HepG2 (cell line): ENCODE measurements around the gene MALRD1. TPM values are rescaled to one million over a fixed set of nuclear protein-coding genes. Genes with fewer than 3 reads are reported as not detected.

Experiments
- ATAC-seq: fragments of 200-7000 bp; cut with Tn5 transposase; 3 replicates; pipeline ENCODE4 v1.9.1; 2020; ENCODE audit warnings: mild to moderate bottlenecking, moderate library complexity
- BruUV-seq: library from RNA; stranded (reverse); fragments of 400-500 nt; replicated peaks from 2 replicates; lab custom pipeline; 2021; lab: Mats Ljungman, UMichigan
- CTCF ChIA-PET: fragments of 300-600 bp; formaldehyde crosslinking; extraction: SDS; loops from one replicate; lab custom pipeline; 2021; ENCODE audit warnings: low total read pairs, inconsistent platforms, low intra/inter-chr PET ratio; lab: Yijun Ruan, JAX
- POLR2A ChIA-PET: fragments of 350-600 bp; sonication (Branson Sonifier 250); formaldehyde crosslinking; loops from one replicate; lab custom pipeline; 2020; ENCODE audit warnings: antibody characterized with exemption, inconsistent platforms; lab: Yijun Ruan, JAX
- DNase-seq: peaks from one replicate; pipeline ENCODE4 v3.0.0-alpha.2; 2015; ENCODE audit warnings: low spot score
- FAIRE-seq: peaks from 3 replicates; lab custom pipeline; 2011; peaks lifted over from hg19 to GRCh38; lab: Jason Lieb, UNC
- H2AFZ ChIP-seq: one replicate; pipeline ENCODE4 v1.6.1; 2011; ENCODE audit warnings: low read length, inconsistent platforms
- H3K27ac ChIP-seq: fragments of 300-600 bp; 3 replicates; pipeline ENCODE4 v1.8.0; 2011; ENCODE audit warnings: mixed run types, mild to moderate bottlenecking, mixed read lengths, low read length, inconsistent platforms; ENCODE audit not compliant: insufficient read depth; ENCODE audit errors: extremely low read length
- H3K27me3 ChIP-seq, 2 experiments: fragments of 200-600 bp in 1 of 2; 2 replicates in 1 of 2; 3 replicates in 1 of 2; pipeline versions ENCODE4 v1.6.0 to v1.8.0; 2011; ENCODE audit warnings: low read length in 2 of 2, mild to moderate bottlenecking in 2 of 2, moderate library complexity in 2 of 2, inconsistent platforms in 1 of 2; ENCODE audit not compliant: insufficient read depth in 2 of 2, control insufficient read depth in 1 of 2
- H3K36me3 ChIP-seq, 2 experiments: fragments of 200-600 bp in 1 of 2; replicated peaks in 1 of 2; 2 replicates in 1 of 2; 3 replicates in 1 of 2; pipeline versions ENCODE4 v1.5.1 to v1.8.0; 2011; ENCODE audit warnings: low read length in 2 of 2, inconsistent platforms in 1 of 2; ENCODE audit not compliant: insufficient read depth in 2 of 2, control insufficient read depth in 1 of 2
- H3K4me1 ChIP-seq: 2 replicates; pipeline ENCODE4 v1.5.1; 2012; ENCODE audit warnings: low read length, inconsistent platforms; ENCODE audit not compliant: insufficient read depth
- H3K4me2 ChIP-seq: 2 replicates; pipeline ENCODE4 v1.6.0; 2011; ENCODE audit warnings: low read depth, low read length, inconsistent platforms
- H3K4me3 ChIP-seq, 3 experiments: fragments of 200-600 bp in 1 of 3; sonication (generic), shearing (Covaris generic) in 1 of 3; replicated peaks in 1 of 3; 2 replicates each; pipeline ENCODE4 v1.5.1; 2011 to 2016; ENCODE audit warnings: low read length in 3 of 3, inconsistent platforms in 2 of 3, low read depth in 2 of 3, mild to moderate bottlenecking in 2 of 3, control low read depth in 1 of 3, mixed read lengths in 1 of 3; ENCODE audit not compliant: insufficient read depth in 1 of 3
- H3K79me2 ChIP-seq: one replicate; pipeline ENCODE4 v1.6.1; 2011; ENCODE audit warnings: low read length, inconsistent platforms; ENCODE audit not compliant: insufficient read depth
- H3K9ac ChIP-seq: 2 replicates; pipeline ENCODE4 v1.6.0; 2011; ENCODE audit warnings: mild to moderate bottlenecking, low read depth, low read length, inconsistent platforms; ENCODE audit not compliant: insufficient read depth
- H3K9me3 ChIP-seq: 2 replicates; pipeline ENCODE4 v1.5.1; 2012; ENCODE audit warnings: mild to moderate bottlenecking, low read length
- H4K20me1 ChIP-seq: 2 replicates; pipeline ENCODE4 v1.6.0; 2011; ENCODE audit warnings: inconsistent platforms, mild to moderate bottlenecking, low read length, moderate library complexity; ENCODE audit not compliant: insufficient read depth
- HMG20A ChIP-seq: IDR thresholded peaks from 2 replicates; pipeline ENCODE4 v1.6.1; 2016; ENCODE audit warnings: borderline replicate concordance
- MIER2 ChIP-seq: IDR thresholded peaks from 2 replicates; pipeline ENCODE4 v1.6.1; 2016; ENCODE audit warnings: missing biosample characterization, missing genetic modification reagents
- POLR2G ChIP-seq: fragments of 200-400 bp; formaldehyde crosslinking; IDR thresholded peaks from 2 replicates; pipeline ENCODE4 v1.6.1; 2018; ENCODE audit warnings: mild to moderate bottlenecking, low read depth, low read length, moderate library complexity
- ZNF3 ChIP-seq: IDR thresholded peaks from 2 replicates; pipeline ENCODE4 v1.7.0; 2017; ENCODE audit warnings: inconsistent platforms
- WGBS: methylation state at CpG from one replicate; pipeline ENCODE4 v1.1.6; 2017; ENCODE audit warnings: low lambda C conversion rate; 5-methylcytosine and 5-hydroxymethylcytosine counted together
- in situ Hi-C: cut with HindIII; loops from 2 replicates; pipeline ENCODE4 v1.10.0; 2017; ENCODE audit warnings: low pct_unique_long_range_greater_than_20kb; ENCODE audit not compliant: extremely low pct_ligation_motif_present
- intact Hi-C: fragments of 100-400 bp; cut with micrococcal nuclease; formaldehyde crosslinking; loops from one replicate; pipeline ENCODE4 v1.10.0; 2022; ENCODE audit not compliant: unreplicated experiment
- polyA plus RNA-seq, 8 experiments: library from polyadenylated mRNA; depleted of rRNA in 3 of 8; stranded (reverse) in 7 of 8; unstranded in 1 of 8; fragments of >200 nt; fragmentation: Illumina TruSeq in 4 of 8; extraction: Trizol in 4 of 8; gene quantifications; 2 replicates each; pipeline versions ENCODE4 v1.2.1 to v1.2.3, GENCODE V29; 2011 to 2016; ENCODE audit warnings: low read depth in 4 of 8, missing spikeins in 1 of 8, mixed read lengths in 1 of 8; ENCODE audit not compliant: insufficient read depth in 1 of 8
- total RNA-seq, 5 experiments: library from RNA; depleted of rRNA; stranded (reverse); fragments of >200 nt; fragmentation: Illumina TruSeq; extraction: Trizol; gene quantifications; 2 replicates each; pipeline ENCODE4 v1.2.3, GENCODE V29; 2016; ENCODE audit warnings: low read depth in 1 of 5
- TF ChIP-seq, protein P1 (sequence below): sonication (generic); formaldehyde crosslinking; IDR thresholded peaks from 2 replicates; pipeline ENCODE4 v1.4.0; 2020; ENCODE audit warnings: missing genetic modification reagents, mild to moderate bottlenecking, borderline replicate concordance
- TF ChIP-seq, protein P2 (sequence below): IDR thresholded peaks from 2 replicates; pipeline ENCODE4 v1.6.1; 2016; ENCODE audit warnings: missing genetic modification reagents, missing compliant biosample characterization

The MALRD1 gene
- total and polyA plus RNA-seq, 2 of the 13 experiments (the other 11 are each of a cell fraction or from before 2014, with no cell fraction given): 5.7 to 15.4 TPM

DNA sequence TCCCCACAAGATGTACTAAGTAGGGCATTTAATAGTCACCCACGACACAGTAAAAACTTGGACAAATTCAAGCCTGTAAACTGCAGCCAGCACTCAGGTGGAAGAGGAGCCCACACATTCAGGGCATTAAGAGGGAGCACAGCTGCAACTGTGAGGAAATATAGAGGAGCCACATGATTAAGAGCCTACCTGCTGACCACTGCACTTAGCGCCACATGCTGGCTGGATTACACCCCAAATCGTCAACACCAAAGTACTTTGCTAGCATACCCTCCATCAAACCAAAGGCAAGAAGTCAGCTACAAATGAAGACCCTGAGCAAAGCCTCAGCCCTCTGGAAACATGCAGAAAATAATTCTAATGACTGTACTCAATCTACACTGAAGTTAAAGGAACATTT is 445.3 kb downstream of the MALRD1 start (continued):
- TF ChIP-seq, protein P1, sequence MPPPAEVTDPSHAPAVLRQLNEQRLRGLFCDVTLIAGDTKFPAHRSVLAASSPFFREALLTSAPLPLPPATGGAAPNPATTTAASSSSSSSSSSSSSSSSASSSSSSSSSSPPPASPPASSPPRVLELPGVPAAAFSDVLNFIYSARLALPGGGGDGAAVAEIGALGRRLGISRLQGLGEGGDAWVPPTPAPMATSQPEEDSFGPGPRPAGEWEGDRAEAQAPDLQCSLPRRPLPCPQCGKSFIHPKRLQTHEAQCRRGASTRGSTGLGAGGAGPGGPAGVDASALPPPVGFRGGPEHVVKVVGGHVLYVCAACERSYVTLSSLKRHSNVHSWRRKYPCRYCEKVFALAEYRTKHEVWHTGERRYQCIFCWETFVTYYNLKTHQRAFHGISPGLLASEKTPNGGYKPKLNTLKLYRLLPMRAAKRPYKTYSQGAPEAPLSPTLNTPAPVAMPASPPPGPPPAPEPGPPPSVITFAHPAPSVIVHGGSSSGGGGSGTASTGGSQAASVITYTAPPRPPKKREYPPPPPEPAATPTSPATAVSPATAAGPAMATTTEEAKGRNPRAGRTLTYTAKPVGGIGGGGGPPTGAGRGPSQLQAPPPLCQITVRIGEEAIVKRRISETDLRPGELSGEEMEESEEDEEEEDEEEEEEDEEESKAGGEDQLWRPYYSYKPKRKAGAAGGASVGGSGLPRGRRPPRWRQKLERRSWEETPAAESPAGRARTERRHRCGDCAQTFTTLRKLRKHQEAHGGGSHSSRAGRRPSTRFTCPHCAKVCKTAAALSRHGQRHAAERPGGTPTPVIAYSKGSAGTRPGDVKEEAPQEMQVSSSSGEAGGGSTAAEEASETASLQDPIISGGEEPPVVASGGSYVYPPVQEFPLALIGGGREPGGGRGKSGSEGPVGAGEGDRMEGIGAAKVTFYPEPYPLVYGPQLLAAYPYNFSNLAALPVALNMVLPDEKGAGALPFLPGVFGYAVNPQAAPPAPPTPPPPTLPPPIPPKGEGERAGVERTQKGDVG (CRISPR knock-in tag): no peak
- TF ChIP-seq HMG20A (CRISPR knock-in tag) (no peak), POLR2G (no peak)
- TF ChIP-seq, all 625 proteins: peak for 2

DNA sequence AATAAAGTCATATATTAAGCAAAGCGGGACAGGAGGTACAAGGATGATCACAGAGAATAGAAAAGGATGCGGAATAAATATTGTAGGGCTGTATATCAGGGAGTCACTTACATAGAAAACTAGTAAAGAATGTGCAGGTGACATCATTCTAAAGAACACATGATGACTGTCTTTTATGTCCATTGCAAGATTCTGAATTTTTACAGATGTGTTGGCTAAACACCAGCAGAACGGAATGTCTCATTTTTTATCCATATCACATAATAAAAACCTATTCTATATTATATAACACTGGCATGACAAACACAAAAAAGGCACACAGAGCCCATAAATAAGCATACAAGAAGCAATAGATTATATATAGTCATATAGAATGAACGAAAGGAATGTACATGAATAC is 448.4 kb downstream of the MALRD1 start:
- in situ Hi-C loops (no loop called here), intact Hi-C loops (no loop called here)
- BruUV-seq: no TSS peak
- WGBS: 44% methylated on average over 4 of the region's 4 CpGs
- Histone ChIP-seq H3K79me2 (no peaks in the 10 kb centered on the region), H3K4me2 (no peak overlapping the region), H3K9ac (no peak overlapping the region), H3K27ac (no peak overlapping the region), H3K4me1 (no peaks in the 10 kb centered on the region), H3K36me3 (peaks cover 3 to 21% of the 10 kb centered on the region in 2 experiments; a peak in 2 of 5 replicates), H4K20me1 (no peaks in the 10 kb centered on the region), H2AFZ (no peak overlapping the region), H3K27me3 (no peaks in the 10 kb centered on the region), H3K4me3 (no peak overlapping the region), H3K9me3 (no peaks in the 10 kb centered on the region)
- FAIRE-seq: no peak
- no peak for DNase-seq
- TF ChIP-seq ZNF3 (CRISPR knock-in tag): no peak
- no peak for TF ChIP-seq MIER2 (CRISPR knock-in tag)
- TF ChIP-seq, protein P2, sequence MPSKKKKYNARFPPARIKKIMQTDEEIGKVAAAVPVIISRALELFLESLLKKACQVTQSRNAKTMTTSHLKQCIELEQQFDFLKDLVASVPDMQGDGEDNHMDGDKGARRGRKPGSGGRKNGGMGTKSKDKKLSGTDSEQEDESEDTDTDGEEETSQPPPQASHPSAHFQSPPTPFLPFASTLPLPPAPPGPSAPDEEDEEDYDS (CRISPR knock-in tag): no peak
- ChIA-PET CTCF (no interaction called here), POLR2A (no interaction called here)
- no peak for ATAC-seq
